Measurements from ENCODE around the gene TBC1D3K.

GRCh38 chr17:37888881-37889280, 35.3 kb upstream of the TBC1D3K start:
- TF ChIP-seq CTCF (IDR thresholded peaks at IDR 0.05; ENCODE audit: low read length) (no peak), EZH2phosphoT487 (IDR thresholded peaks at IDR 0.05; ENCODE audit: low read length) (no peak), EZH2 (optimal IDR thresholded peaks at IDR 0.05; ENCODE audit: low read depth, low read length) (no peak)

Data from MM.1S (cell line).